ENCODE data around the gene CEP104.

The CEP104 gene

DNA sequence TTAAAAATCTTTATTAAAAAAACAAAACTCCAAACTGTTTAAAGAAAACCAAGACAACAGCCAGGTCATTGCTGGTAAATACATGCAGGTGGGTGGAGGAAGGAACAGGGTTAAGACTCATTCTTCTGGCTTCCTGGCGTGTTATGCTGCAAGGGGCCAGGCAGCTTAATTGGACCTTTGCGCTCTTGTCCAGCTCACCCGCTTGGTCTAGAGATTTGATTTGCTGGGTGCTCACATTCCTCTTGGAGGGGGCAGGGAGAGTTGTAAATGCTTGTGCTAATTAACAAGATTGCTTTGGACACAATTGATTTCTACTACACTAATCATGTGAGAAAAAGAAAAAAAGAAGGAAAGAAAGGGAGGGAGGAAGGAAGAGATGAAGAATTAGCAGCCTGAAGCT is 10.5 kb downstream of the CEP104 start (continued):
- TF ChIP-seq PPARA (CRISPR knock-in tag; IDR thresholded peaks at IDR 0.05; ENCODE audit: borderline replicate concordance): no peak
- TF ChIP-seq ZFP3 (CRISPR knock-in tag; IDR thresholded peaks at IDR 0.05): no peak
- TF ChIP-seq SNAI2 (CRISPR knock-in tag; IDR thresholded peaks at IDR 0.05): no peak
- TF ChIP-seq ZFP30 (CRISPR knock-in tag; IDR thresholded peaks at IDR 0.05): no peak

DNA sequence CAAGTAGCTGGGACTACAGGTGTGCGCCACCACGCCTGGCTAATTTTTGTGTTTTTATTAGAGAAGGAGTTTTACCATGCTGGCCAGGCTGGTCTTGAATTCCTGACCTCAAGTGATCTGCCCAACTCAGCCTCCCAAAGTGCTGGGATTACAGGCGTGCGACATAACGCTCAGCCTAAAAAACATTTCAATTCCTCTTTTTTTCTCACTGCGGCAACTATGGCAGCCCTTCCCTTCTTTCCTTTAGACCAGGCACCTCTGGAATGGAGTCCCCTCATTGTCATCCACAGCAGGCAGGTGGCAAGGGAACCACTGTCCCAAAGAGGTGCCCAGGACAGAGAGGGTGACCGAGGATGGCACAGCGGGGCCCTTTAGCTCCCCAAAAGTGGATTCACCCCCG is 14.1 kb downstream of the CEP104 start:
- TF ChIP-seq ZFP3 (CRISPR knock-in tag; IDR thresholded peaks at IDR 0.05): no peak
- no peak for TF ChIP-seq ARNTL (CRISPR knock-in tag; IDR thresholded peaks at IDR 0.05; ENCODE audit: borderline replicate concordance, low read depth)
- no peak for TF ChIP-seq SNAI2 (CRISPR knock-in tag; IDR thresholded peaks at IDR 0.05)
- no peak for TF ChIP-seq TOX (CRISPR knock-in tag; IDR thresholded peaks at IDR 0.05; ENCODE audit: borderline replicate concordance)
- TF ChIP-seq, protein P1, sequence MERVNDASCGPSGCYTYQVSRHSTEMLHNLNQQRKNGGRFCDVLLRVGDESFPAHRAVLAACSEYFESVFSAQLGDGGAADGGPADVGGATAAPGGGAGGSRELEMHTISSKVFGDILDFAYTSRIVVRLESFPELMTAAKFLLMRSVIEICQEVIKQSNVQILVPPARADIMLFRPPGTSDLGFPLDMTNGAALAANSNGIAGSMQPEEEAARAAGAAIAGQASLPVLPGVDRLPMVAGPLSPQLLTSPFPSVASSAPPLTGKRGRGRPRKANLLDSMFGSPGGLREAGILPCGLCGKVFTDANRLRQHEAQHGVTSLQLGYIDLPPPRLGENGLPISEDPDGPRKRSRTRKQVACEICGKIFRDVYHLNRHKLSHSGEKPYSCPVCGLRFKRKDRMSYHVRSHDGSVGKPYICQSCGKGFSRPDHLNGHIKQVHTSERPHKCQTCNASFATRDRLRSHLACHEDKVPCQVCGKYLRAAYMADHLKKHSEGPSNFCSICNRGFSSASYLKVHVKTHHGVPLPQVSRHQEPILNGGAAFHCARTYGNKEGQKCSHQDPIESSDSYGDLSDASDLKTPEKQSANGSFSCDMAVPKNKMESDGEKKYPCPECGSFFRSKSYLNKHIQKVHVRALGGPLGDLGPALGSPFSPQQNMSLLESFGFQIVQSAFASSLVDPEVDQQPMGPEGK (CRISPR knock-in tag; IDR thresholded peaks at IDR 0.05; ENCODE audit: borderline replicate concordance): no peak
- no peak for ATAC-seq

DNA sequence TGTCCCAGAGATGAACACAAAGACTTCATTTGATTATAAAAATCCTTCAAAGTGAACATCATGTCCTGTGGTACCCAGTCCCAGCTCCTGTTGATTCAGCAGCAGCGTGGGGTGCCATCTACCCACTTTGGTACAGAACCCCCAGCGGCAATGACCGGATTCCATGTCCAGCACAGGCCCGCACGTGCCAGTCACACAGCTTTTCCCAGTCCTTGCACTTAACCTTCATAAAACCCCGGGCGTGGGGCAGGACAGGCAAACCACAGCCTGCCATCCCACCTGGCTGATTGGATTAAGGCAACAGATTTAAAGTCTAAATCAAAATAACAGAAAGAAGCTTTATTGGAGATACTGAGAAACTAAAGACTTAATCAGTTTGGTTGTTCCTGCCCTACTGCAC is 15.5 kb downstream of the CEP104 start:
- ATAC-seq: no peak
- no peak for TF ChIP-seq CSDC2 (CRISPR knock-in tag; IDR thresholded peaks at IDR 0.05)
- no peak for TF ChIP-seq SNAI2 (CRISPR knock-in tag; IDR thresholded peaks at IDR 0.05)
- TF ChIP-seq, protein P2, sequence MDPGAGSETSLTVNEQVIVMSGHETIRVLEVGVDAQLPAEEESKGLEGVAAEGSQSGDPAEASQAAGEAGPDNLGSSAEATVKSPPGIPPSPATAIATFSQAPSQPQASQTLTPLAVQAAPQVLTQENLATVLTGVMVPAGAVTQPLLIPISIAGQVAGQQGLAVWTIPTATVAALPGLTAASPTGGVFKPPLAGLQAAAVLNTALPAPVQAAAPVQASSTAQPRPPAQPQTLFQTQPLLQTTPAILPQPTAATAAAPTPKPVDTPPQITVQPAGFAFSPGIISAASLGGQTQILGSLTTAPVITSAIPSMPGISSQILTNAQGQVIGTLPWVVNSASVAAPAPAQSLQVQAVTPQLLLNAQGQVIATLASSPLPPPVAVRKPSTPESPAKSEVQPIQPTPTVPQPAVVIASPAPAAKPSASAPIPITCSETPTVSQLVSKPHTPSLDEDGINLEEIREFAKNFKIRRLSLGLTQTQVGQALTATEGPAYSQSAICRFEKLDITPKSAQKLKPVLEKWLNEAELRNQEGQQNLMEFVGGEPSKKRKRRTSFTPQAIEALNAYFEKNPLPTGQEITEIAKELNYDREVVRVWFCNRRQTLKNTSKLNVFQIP (CRISPR knock-in tag; IDR thresholded peaks at IDR 0.05; ENCODE audit: borderline replicate concordance, low read depth): no peak
- no peak for TF ChIP-seq TCF4 (CRISPR knock-in tag; IDR thresholded peaks at IDR 0.05; ENCODE audit: borderline replicate concordance)
- TF ChIP-seq, protein P3, sequence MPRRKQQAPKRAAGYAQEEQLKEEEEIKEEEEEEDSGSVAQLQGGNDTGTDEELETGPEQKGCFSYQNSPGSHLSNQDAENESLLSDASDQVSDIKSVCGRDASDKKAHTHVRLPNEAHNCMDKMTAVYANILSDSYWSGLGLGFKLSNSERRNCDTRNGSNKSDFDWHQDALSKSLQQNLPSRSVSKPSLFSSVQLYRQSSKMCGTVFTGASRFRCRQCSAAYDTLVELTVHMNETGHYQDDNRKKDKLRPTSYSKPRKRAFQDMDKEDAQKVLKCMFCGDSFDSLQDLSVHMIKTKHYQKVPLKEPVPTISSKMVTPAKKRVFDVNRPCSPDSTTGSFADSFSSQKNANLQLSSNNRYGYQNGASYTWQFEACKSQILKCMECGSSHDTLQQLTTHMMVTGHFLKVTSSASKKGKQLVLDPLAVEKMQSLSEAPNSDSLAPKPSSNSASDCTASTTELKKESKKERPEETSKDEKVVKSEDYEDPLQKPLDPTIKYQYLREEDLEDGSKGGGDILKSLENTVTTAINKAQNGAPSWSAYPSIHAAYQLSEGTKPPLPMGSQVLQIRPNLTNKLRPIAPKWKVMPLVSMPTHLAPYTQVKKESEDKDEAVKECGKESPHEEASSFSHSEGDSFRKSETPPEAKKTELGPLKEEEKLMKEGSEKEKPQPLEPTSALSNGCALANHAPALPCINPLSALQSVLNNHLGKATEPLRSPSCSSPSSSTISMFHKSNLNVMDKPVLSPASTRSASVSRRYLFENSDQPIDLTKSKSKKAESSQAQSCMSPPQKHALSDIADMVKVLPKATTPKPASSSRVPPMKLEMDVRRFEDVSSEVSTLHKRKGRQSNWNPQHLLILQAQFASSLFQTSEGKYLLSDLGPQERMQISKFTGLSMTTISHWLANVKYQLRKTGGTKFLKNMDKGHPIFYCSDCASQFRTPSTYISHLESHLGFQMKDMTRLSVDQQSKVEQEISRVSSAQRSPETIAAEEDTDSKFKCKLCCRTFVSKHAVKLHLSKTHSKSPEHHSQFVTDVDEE (CRISPR knock-in tag; IDR thresholded peaks at IDR 0.05): no peak
- TF ChIP-seq, protein P1 (CRISPR knock-in tag; IDR thresholded peaks at IDR 0.05; ENCODE audit: borderline replicate concordance): no peak
- no peak for TF ChIP-seq RARB (CRISPR knock-in tag; IDR thresholded peaks at IDR 0.05)
- no peak for TF ChIP-seq ESRRG (CRISPR knock-in tag; IDR thresholded peaks at IDR 0.05)
- no peak for TF ChIP-seq ARNTL (CRISPR knock-in tag; IDR thresholded peaks at IDR 0.05; ENCODE audit: borderline replicate concordance, low read depth)
- no peak for TF ChIP-seq ZNF70 (CRISPR knock-in tag; IDR thresholded peaks at IDR 0.05)
- TF ChIP-seq TOX (CRISPR knock-in tag; IDR thresholded peaks at IDR 0.05; ENCODE audit: borderline replicate concordance): no peak
- no peak for TF ChIP-seq ZNF565 (CRISPR knock-in tag; conservative IDR thresholded peaks at IDR 0.05; ENCODE audit: low read depth)
- TF ChIP-seq, protein P4, sequence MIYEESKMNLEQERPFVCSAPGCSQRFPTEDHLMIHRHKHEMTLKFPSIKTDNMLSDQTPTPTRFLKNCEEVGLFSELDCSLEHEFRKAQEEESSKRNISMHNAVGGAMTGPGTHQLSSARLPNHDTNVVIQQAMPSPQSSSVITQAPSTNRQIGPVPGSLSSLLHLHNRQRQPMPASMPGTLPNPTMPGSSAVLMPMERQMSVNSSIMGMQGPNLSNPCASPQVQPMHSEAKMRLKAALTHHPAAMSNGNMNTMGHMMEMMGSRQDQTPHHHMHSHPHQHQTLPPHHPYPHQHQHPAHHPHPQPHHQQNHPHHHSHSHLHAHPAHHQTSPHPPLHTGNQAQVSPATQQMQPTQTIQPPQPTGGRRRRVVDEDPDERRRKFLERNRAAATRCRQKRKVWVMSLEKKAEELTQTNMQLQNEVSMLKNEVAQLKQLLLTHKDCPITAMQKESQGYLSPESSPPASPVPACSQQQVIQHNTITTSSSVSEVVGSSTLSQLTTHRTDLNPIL (CRISPR knock-in tag; IDR thresholded peaks at IDR 0.05; ENCODE audit: low read depth): no peak
- TF ChIP-seq, protein P5, sequence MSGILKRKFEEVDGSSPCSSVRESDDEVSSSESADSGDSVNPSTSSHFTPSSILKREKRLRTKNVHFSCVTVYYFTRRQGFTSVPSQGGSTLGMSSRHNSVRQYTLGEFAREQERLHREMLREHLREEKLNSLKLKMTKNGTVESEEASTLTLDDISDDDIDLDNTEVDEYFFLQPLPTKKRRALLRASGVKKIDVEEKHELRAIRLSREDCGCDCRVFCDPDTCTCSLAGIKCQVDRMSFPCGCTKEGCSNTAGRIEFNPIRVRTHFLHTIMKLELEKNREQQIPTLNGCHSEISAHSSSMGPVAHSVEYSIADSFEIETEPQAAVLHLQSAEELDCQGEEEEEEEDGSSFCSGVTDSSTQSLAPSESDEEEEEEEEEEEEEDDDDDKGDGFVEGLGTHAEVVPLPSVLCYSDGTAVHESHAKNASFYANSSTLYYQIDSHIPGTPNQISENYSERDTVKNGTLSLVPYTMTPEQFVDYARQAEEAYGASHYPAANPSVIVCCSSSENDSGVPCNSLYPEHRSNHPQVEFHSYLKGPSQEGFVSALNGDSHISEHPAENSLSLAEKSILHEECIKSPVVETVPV (CRISPR knock-in tag; IDR thresholded peaks at IDR 0.05): no peak
- no peak for TF ChIP-seq BACH2 (CRISPR knock-in tag; IDR thresholded peaks at IDR 0.05; ENCODE audit: borderline replicate concordance)
- TF ChIP-seq ZFP30 (CRISPR knock-in tag; IDR thresholded peaks at IDR 0.05): no peak
